Heart left ventricle (tissue), 16 donors: ENCODE data around the gene ANK3. TPM values are rescaled to one million over a fixed set of nuclear protein-coding genes. Genes with fewer than 3 reads are reported as not detected.

Source experiments
- ATAC-seq, 4 donors: fragments of 200-7000 bp; cut with Tn5 transposase; one replicate each; pipeline ENCODE4 v1.9.1; 2020 to 2022; ENCODE audit warnings: moderate library complexity in 4 of 4, mild to moderate bottlenecking in 3 of 4, moderate number of reproducible peaks in 1 of 4
- DNase-seq, 5 donors: peaks; one replicate each; pipeline ENCODE4 v3.0.0-alpha.2; 2020
- H3K27ac ChIP-seq, 12 donors: fragments of 200-600 bp; sonication (generic) in 4 of 12; one replicate each; pipeline versions ENCODE4 v1.5.0 to v1.8.0; 2016 to 2022; ENCODE audit warnings: mild to moderate bottlenecking in 2 of 12
- H3K27me3 ChIP-seq, 9 donors: fragments of 200-600 bp; sonication (generic) in 2 of 9; one replicate each; pipeline versions ENCODE4 v1.5.1 to v1.8.0; 2016 to 2022; ENCODE audit warnings: mild to moderate bottlenecking in 3 of 9
- H3K36me3 ChIP-seq, 9 donors: fragments of 200-600 bp; sonication (generic) in 2 of 9; one replicate each; pipeline versions ENCODE4 v1.5.0 to v1.8.0; 2018 to 2022; ENCODE audit warnings: mild to moderate bottlenecking in 2 of 9
- H3K4me1 ChIP-seq, 12 donors: fragments of 200-600 bp; sonication (generic) in 4 of 12; one replicate each; pipeline versions ENCODE4 v1.5.0 to v1.8.0; 2016 to 2022; ENCODE audit warnings: mild to moderate bottlenecking in 3 of 12
- H3K4me3 ChIP-seq, 12 donors: fragments of 200-600 bp; sonication (generic) in 4 of 12; one replicate each; pipeline versions ENCODE4 v1.5.0 to v1.8.0; 2017 to 2022; ENCODE audit warnings: mild to moderate bottlenecking in 9 of 12, moderate library complexity in 4 of 12
- H3K9me3 ChIP-seq, 12 donors: fragments of 200-600 bp; sonication (generic) in 4 of 12; one replicate each; pipeline versions ENCODE4 v1.5.0 to v1.8.0; 2016 to 2022; ENCODE audit warnings: mild to moderate bottlenecking in 1 of 12
- CTCF ChIP-seq, 12 donors: fragments of 200-600 bp; sonication (generic) in 4 of 12; IDR thresholded peaks; one replicate each; pipeline versions ENCODE4 v1.5.0 to v1.8.0; 2018 to 2022; ENCODE audit warnings: antibody characterized with exemption in 12 of 12, mild to moderate bottlenecking in 5 of 12
- POLR2A ChIP-seq, 2 donors: fragments of 450-650 bp; IDR thresholded peaks; one replicate each; pipeline ENCODE4 v1.6.1; 2017; ENCODE audit warnings: antibody characterized with exemption in 2 of 2, mild to moderate bottlenecking in 2 of 2, moderate library complexity in 2 of 2
- WGBS, 4 donors: extraction: QIAGEN DNeasy Blood & Tissue Kit in 2 of 4; methylation state at CpG; one replicate each; pipeline versions ENCODE4 v1.1.5 to v1.1.7; 2013 to 2018; 5-methylcytosine and 5-hydroxymethylcytosine counted together
- intact Hi-C, 10 donors: fragments of 100-400 bp; cut with DNase I; formaldehyde crosslinking; loops; one replicate each; pipeline versions ENCODE4 v1.11.1 to v1.14.2; 2022
- polyA plus RNA-seq, 2 donors: library from polyadenylated mRNA; stranded (reverse); fragments of 200-250 nt; gene quantifications; one replicate each; pipeline ENCODE4 v1.2.3, GENCODE V29; 2013
- total RNA-seq, 9 donors: library from RNA; depleted of rRNA in 2 of 9; stranded (reverse); fragments of >200 nt in 2 of 9; fragmentation: NEBNext Ultra II Directional in 3 of 9; extraction: Animal tissue kit (Norgen Biotek cat#: 25700) in 3 of 9; gene quantifications; one replicate each; pipeline versions ENCODE4 v1.1.0 to v1.2.4, GENCODE V29; 2016 to 2023
- donor health status: ischemic (EF 13 %, LVEDD 7.1; RV severe dilation, severe dysfunction).
- donor health status: healthy with polysubstance abuse.
- donor health status: DM: no; HTN: yes; CAD: no.
- donor health status: DM: no; HTN: no; CAD: no.
- donor health status: ischemic (EF 25% LVEDD 6.9; RV normal size, moderate dysfunction).
- donor health status: ischemic (EF 25% LVEDD 5.7; RV mildly dilated, moderate dysfunction).
- donor health status: healthy.
- donor health status: DM: yes; HTN: yes; CAD: no.
- donor health status: ischemic (EF 35%, LVEDD 5.7; RV mildly dilated, moderate dysfunction).
- donor health status: nonischemic (EF 11% LVEDD 7.7; RV severe dilation, severe dysfunction).
- donor health status: DM: yes; HTN: yes; CAD: no.
- donor health status: PGD.
- donor health status: ischemic (EF 29% LVEDD 5.4; RV normal size, mild dysfunction).
- donor health status: nonischemic (EF 23%, LVEDD 6.1; RV moderate dilation, normal function).

ANK3 gene
- total and polyA plus RNA-seq, 11 donors: 33.8 to 576 (median 239) TPM

DNA sequence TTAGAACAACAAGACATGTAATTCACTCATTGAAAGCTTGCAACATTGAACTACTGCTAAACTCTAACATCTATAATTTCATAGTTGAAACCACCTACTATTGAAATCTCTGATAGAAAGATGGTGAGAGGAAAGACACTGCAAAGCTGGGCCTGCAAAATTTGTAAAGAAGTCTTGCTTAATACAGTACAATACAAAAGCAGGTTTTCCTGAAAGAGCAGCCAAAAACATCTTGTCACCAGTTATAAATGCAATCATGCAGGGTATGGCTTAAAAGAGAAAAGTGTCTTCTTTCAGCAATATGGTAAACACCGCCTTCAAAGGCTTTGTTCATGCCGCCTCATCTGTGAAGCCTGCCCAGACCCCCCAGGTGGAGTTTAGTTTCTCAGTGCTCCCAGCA lies 109.2 kb downstream of the ANK3 start:
- no peaks in the 10 kb centered on the region for H3K27me3 ChIP-seq
- no peaks in the 10 kb centered on the region for H3K9me3 ChIP-seq
- no peak for ATAC-seq
- no peak for TF ChIP-seq POLR2A (IDR thresholded peaks at IDR 0.05)
- TF ChIP-seq CTCF (IDR thresholded peaks at IDR 0.05): no peak
- WGBS, 4 donors: 92 to 97% (median 96%) methylated on average over 2 of the region's 2 CpGs
- H3K4me3 ChIP-seq: no peak overlapping the region
- H3K4me1 ChIP-seq: peaks cover 0 to 60% (median 13%) of the 10 kb centered on the region in 12 donors
- DNase-seq: no peak
- H3K36me3 ChIP-seq: peaks cover 0 to 27% (median 0%) of the 10 kb centered on the region in 9 donors
- H3K27ac ChIP-seq: peak overlapping the region in 10 of 12 donors; percentile 54 to 91 (median 78)
- intact Hi-C loops: no loop called here

DNA sequence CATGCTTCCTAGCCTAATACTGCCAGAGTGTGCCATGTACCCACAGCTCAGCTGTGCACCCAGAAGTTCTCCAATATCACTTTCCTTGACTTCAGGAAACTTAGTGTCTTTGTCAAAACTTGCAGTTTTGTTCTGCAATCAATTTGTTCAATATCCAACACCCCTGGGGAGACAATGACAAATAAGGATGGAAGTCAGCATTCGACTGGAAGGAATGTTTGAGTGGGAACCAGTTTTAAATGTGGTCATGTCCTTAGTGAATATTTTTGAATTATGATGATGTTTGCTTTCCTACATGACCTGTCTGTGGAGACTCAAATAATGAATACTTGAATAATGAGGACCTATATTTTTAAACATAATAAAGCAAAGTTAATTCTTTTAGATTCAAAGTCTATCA lies 112.0 kb downstream of the ANK3 start:
- no peak for TF ChIP-seq POLR2A (IDR thresholded peaks at IDR 0.05)
- TF ChIP-seq CTCF (IDR thresholded peaks at IDR 0.05): no peak
- WGBS, 4 donors: 70 to 82% (median 78%) methylated on average over 1 of the region's 1 CpG
- H3K4me3 ChIP-seq: no peak overlapping the region
- H3K4me1 ChIP-seq: peaks cover 0 to 36% (median 9%) of the 10 kb centered on the region in 12 donors
- H3K9me3 ChIP-seq: no peaks in the 10 kb centered on the region
- intact Hi-C loops: no loop called here
- DNase-seq (no peak), ATAC-seq (no peak)
- peaks cover 0 to 37% (median 0%) of the 10 kb centered on the region in 9 donors for H3K36me3 ChIP-seq
- H3K27me3 ChIP-seq: no peaks in the 10 kb centered on the region
- no peak overlapping the region for H3K27ac ChIP-seq

DNA sequence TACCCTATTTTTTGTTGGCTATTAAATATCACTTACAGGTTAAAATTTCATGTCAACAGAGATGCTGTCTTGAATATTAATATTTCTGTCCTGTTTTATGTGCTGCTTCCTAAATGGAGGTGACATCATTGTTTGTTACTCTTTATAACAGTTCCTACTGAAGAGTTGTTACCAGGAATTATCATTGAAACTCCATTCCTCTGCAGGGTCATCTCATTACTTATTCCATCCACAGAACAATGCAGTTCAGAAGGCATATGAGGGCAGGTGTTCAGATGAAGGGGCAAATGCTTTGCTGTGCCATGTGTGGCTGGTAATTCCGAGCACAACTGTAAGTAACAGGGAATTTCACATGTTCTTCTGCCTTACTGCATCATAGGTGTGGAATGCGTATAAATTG lies 113.4 kb downstream of the ANK3 start:
- no peaks in the 10 kb centered on the region for H3K27me3 ChIP-seq
- WGBS, 4 donors: 88 to 94% (median 90%) methylated on average over 2 of the region's 2 CpGs
- no peaks in the 10 kb centered on the region for H3K9me3 ChIP-seq
- peak overlapping the region in 2 of 12 donors; percentile 25 to 28 for H3K27ac ChIP-seq
- DNase-seq (no peak), ATAC-seq (peak in 2 of 4 donors; percentile 41 to 47)
- intact Hi-C loops: no loop called here
- H3K4me3 ChIP-seq: no peak overlapping the region
- peaks cover 0 to 38% (median 0%) of the 10 kb centered on the region in 9 donors for H3K36me3 ChIP-seq
- peaks cover 0 to 24% (median 7%) of the 10 kb centered on the region in 12 donors for H3K4me1 ChIP-seq
- TF ChIP-seq CTCF (IDR thresholded peaks at IDR 0.05) (no peak), POLR2A (IDR thresholded peaks at IDR 0.05) (no peak)

DNA sequence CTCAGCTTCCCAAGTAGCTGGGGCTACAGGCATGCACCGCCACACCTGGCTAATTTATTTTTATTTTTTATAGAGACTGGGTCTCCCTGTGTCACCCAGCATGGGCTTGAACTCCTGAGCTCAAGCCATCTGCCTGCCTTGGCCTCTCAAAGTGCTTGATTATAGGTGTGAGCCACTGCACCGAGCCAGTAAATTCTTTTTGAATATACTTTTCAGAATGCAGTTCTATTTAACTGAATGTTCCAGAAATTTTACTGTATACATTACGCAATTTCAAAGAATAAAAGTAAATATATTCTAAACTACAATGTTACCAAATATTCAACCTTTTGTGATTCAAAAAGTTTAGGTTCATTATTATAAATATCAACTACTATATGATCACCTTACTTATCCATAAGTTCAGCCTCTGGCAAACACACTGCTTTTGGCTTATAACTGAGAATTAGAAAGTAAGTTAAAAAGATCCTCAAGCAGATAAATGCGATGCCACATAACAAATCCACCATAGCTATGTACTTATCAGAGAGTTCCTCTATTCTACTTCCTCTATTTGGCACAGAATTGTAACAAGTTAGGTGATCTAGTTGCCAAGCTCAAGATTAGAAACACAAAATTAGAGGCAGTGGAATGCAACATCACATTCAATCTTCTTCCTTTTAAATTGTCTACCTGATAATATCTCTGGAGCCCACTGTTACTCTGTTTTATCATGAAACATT lies 118.2 kb downstream of the ANK3 start:
- peaks cover 0 to 19% (median 7%) of the 10 kb centered on the region in 12 donors for H3K4me1 ChIP-seq
- no peak for TF ChIP-seq POLR2A (IDR thresholded peaks at IDR 0.05)
- TF ChIP-seq CTCF (IDR thresholded peaks at IDR 0.05): no peak
- H3K4me3 ChIP-seq: no peak overlapping the region
- H3K9me3 ChIP-seq: no peaks in the 10 kb centered on the region
- H3K27me3 ChIP-seq: no peaks in the 10 kb centered on the region
- ATAC-seq: no peak
- H3K27ac ChIP-seq: peak overlapping the region in 1 of 12 donors; percentile 37
- WGBS, 4 donors: 72 to 80% (median 75%) methylated on average over 4 of the region's 4 CpGs
- no peak for DNase-seq
- peaks cover 0 to 29% (median 0%) of the 10 kb centered on the region in 9 donors for H3K36me3 ChIP-seq
- intact Hi-C loops: no loop called here
